HFFc6 (cell line): ENCODE measurements around the gene NPAS4. TPM values are rescaled to one million over a fixed set of nuclear protein-coding genes. Genes with fewer than 3 reads are reported as not detected.
A peak's percentile ranks its signal among the peaks of the same experiment; 100 is the strongest.

Source experiments
- DNase-seq: peaks from one replicate; pipeline ENCODE4 v3.0.0-alpha.2; 2018
- H3K27ac Mint-ChIP-seq: 2 replicates; pipeline ENCODE4 v1.8.0; 2020; ENCODE audit warnings: mild to moderate bottlenecking, mixed read lengths
- H3K27me3 Mint-ChIP-seq: 2 replicates; pipeline ENCODE4 v1.8.0; 2021; ENCODE audit warnings: mild to moderate bottlenecking, moderate library complexity, mixed read lengths; ENCODE audit not compliant: insufficient read depth
- H3K36me3 Mint-ChIP-seq: 2 replicates; pipeline ENCODE4 v1.8.0; 2021; ENCODE audit warnings: low read depth, mixed read lengths
- H3K4me1 Mint-ChIP-seq: 2 replicates; pipeline ENCODE4 v1.8.0; 2020; ENCODE audit warnings: low read depth, mixed read lengths
- H3K4me3 Mint-ChIP-seq: 2 replicates; pipeline ENCODE4 v1.8.0; 2020; ENCODE audit warnings: mild to moderate bottlenecking, moderate library complexity, mixed read lengths
- H3K9me3 Mint-ChIP-seq: 2 replicates; pipeline ENCODE4 v1.8.0; 2020; ENCODE audit warnings: mild to moderate bottlenecking, mixed read lengths
- CTCF ChIP-seq: fragments of 200-600 bp; sonication (generic); IDR thresholded peaks from 2 replicates; pipeline ENCODE4 v1.5.0; 2021; ENCODE audit warnings: antibody characterized with exemption, mild to moderate bottlenecking
- total RNA-seq, 6 experiments: library from RNA; stranded (reverse); fragmentation: NEBNext Ultra II Directional; extraction: Animal tissue kit (Norgen Biotek cat#: 25700); gene quantifications; 2 replicates in 1 of 6; 3 replicates in 5 of 6; pipeline ENCODE4 v1.2.3, GENCODE V29; 2021

Gene NPAS4
- total RNA-seq, 6 experiments from 2014 or later = 0.14 to 0.36 (median 0.35) TPM; not detected in 3

GRCh38 chr11:66408488-66409214, 12.2 kb upstream of the NPAS4 start:
- Mint-ChIP-seq H3K36me3 (no peaks in the 10 kb centered on the region), H3K27ac (peak overlapping the region; percentile 76), H3K4me1 (no peaks in the 10 kb centered on the region), H3K9me3 (no peaks in the 10 kb centered on the region), H3K27me3 (peaks cover 31% of the 10 kb centered on the region), H3K4me3 (peak overlapping the region; percentile 82)
- peak; percentile 89 for DNase-seq
- peak; percentile 100 for TF ChIP-seq CTCF

GRCh38 chr11:66409226-66409625, 11.6 kb upstream of the NPAS4 start:
- no peak for TF ChIP-seq CTCF
- no peaks in the 10 kb centered on the region for H3K9me3 Mint-ChIP-seq
- no peaks in the 10 kb centered on the region for H3K36me3 Mint-ChIP-seq
- H3K4me3 Mint-ChIP-seq = no peak overlapping the region
- no peak for DNase-seq
- H3K27me3 Mint-ChIP-seq = peaks cover 28% of the 10 kb centered on the region
- H3K4me1 Mint-ChIP-seq = 0 out of 2 replicates have a peak, but pooled peaks cover 2% of the 10 kb centered on the region
- no peak overlapping the region for H3K27ac Mint-ChIP-seq

- no peak overlapping the region for H3K4me3 Mint-ChIP-seq
Measured at GRCh38 chr11:66410191-66410590, 10.6 kb upstream of the NPAS4 start.

GRCh38 chr11:66411323-66411722, 9.5 kb upstream of the NPAS4 start:
- no peaks in the 10 kb centered on the region for H3K9me3 Mint-ChIP-seq
- TF ChIP-seq CTCF = no peak
- H3K27me3 Mint-ChIP-seq = peaks cover 18% of the 10 kb centered on the region
- no peak for DNase-seq
- H3K27ac Mint-ChIP-seq = no peak overlapping the region
- 0 out of 2 replicates have a peak, but pooled peaks cover 5% of the 10 kb centered on the region for H3K4me1 Mint-ChIP-seq
- H3K4me3 Mint-ChIP-seq = no peak overlapping the region
- H3K36me3 Mint-ChIP-seq = no peaks in the 10 kb centered on the region

More at GRCh38 chr11:66410191-66410590, 10.6 kb upstream of the NPAS4 start:
- peaks cover 28% of the 10 kb centered on the region for H3K27me3 Mint-ChIP-seq
- TF ChIP-seq CTCF = no peak
- no peak overlapping the region for H3K27ac Mint-ChIP-seq
- no peak for DNase-seq
- no peaks in the 10 kb centered on the region for H3K9me3 Mint-ChIP-seq
- 0 out of 2 replicates have a peak, but pooled peaks cover 5% of the 10 kb centered on the region for H3K4me1 Mint-ChIP-seq
- no peaks in the 10 kb centered on the region for H3K36me3 Mint-ChIP-seq

- Mint-ChIP-seq H3K36me3 (no peaks in the 10 kb centered on the region), H3K27me3 (peaks cover 13% of the 10 kb centered on the region), H3K9me3 (no peaks in the 10 kb centered on the region), H3K27ac (no peak overlapping the region), H3K4me3 (no peak overlapping the region), H3K4me1 (peaks cover 9% of the 10 kb centered on the region)
- no peak for TF ChIP-seq CTCF
- no peak for DNase-seq
Measured at GRCh38 chr11:66412110-66412509, 8.7 kb upstream of the NPAS4 start.
